KOPT-K1 (cell line): ENCODE measurements around the gene USB1.

Experiments
- H3K27ac ChIP-seq: fragments of 200-600 bp; sonication (generic); 2 replicates; pipeline ENCODE4 v1.5.1; 2016; ENCODE audit warnings: antibody characterized with exemption, mild to moderate bottlenecking, low read depth, low read length; ENCODE audit not compliant: poor library complexity, severe bottlenecking
- H3K36me3 ChIP-seq: fragments of 200-600 bp; sonication (generic); 2 replicates; pipeline ENCODE4 v1.5.1; 2017; ENCODE audit warnings: antibody characterized with exemption, mild to moderate bottlenecking, low read length, moderate library complexity; ENCODE audit not compliant: insufficient read depth
- H3K9me3 ChIP-seq: fragments of 200-600 bp; sonication (generic); 2 replicates; pipeline ENCODE4 v1.5.1; 2017; ENCODE audit warnings: antibody characterized with exemption, low read length, mild to moderate bottlenecking; ENCODE audit not compliant: insufficient read depth, poor library complexity, severe bottlenecking

Gene USB1

GRCh38 chr16:58013201-58013956, 12.2 kb downstream of the USB1 start:
- Histone ChIP-seq H3K36me3 (peaks cover 59% of the 10 kb centered on the region), H3K9me3 (no peaks in the 10 kb centered on the region), H3K27ac (no peak overlapping the region)

GRCh38 chr16:58016840-58017446, 15.7 kb downstream of the USB1 start:
- Histone ChIP-seq H3K9me3 (no peaks in the 10 kb centered on the region), H3K36me3 (peaks cover 51% of the 10 kb centered on the region), H3K27ac (no peak overlapping the region)

- no peak overlapping the region for H3K27ac ChIP-seq
- peaks cover 39% of the 10 kb centered on the region; the same call in 1 of the 2 replicates for H3K36me3 ChIP-seq
- H3K9me3 ChIP-seq: no peaks in the 10 kb centered on the region
Measured at GRCh38 chr16:58018803-58019202, 17.6 kb downstream of the USB1 start.

GRCh38 chr16:58019866-58020538, 18.8 kb downstream of the USB1 start:
- Histone ChIP-seq H3K27ac (no peak overlapping the region), H3K36me3 (peaks cover 39% of the 10 kb centered on the region; the same call in 1 of the 2 replicates), H3K9me3 (no peaks in the 10 kb centered on the region)

- no peaks in the 10 kb centered on the region for H3K9me3 ChIP-seq
- no peak overlapping the region for H3K27ac ChIP-seq
- H3K36me3 ChIP-seq: peaks cover 38% of the 10 kb centered on the region; the same call in 1 of the 2 replicates
Measured at GRCh38 chr16:58020628-58021521, 19.7 kb downstream of the USB1 start.

- Histone ChIP-seq H3K9me3 (no peaks in the 10 kb centered on the region), H3K36me3 (peaks cover 33% of the 10 kb centered on the region; the same call in 1 of the 2 replicates), H3K27ac (no peak overlapping the region)
Measured at GRCh38 chr16:58021661-58022551, 20.7 kb downstream of the USB1 start.

- H3K36me3 ChIP-seq: peaks cover 25% of the 10 kb centered on the region; the same call in 1 of the 2 replicates
- H3K9me3 ChIP-seq: no peaks in the 10 kb centered on the region
- no peak overlapping the region for H3K27ac ChIP-seq
Measured at GRCh38 chr16:58022601-58023371, 21.6 kb downstream of the USB1 start.

- H3K9me3 ChIP-seq: no peaks in the 10 kb centered on the region
- no peak overlapping the region for H3K27ac ChIP-seq
- peaks cover 7% of the 10 kb centered on the region; the same call in 1 of the 2 replicates for H3K36me3 ChIP-seq
Measured at GRCh38 chr16:58024486-58025350, 23.5 kb downstream of the USB1 start.

- H3K27ac ChIP-seq: no peak within 1 kb of the TSS
Measured at GRCh38 chr16:58025351-58026138, 24.3 kb downstream of the USB1 start, which contains the start of gene MMP15. MMP15 (plus strand) TSS chr16:58025754; CDS start chr16:58026351, 597 bp downstream.

GRCh38 chr16:58026139-58026704, 25.0 kb downstream of the USB1 start:
- H3K27ac ChIP-seq: no peak overlapping the region

More at GRCh38 chr16:58025351-58026138, 24.3 kb downstream of the USB1 start, which contains the start of gene MMP15:
- Histone ChIP-seq H3K9me3 (no peaks in the 10 kb centered on the region), H3K36me3 (peaks cover 7% of the 10 kb centered on the region; the same call in 1 of the 2 replicates)

GRCh38 chr16:58026705-58027160, 25.5 kb downstream of the USB1 start:
- H3K27ac ChIP-seq: no peak overlapping the region
- no peaks in the 10 kb centered on the region for H3K9me3 ChIP-seq
- no peaks in the 10 kb centered on the region for H3K36me3 ChIP-seq

More at GRCh38 chr16:58026139-58026704, 25.0 kb downstream of the USB1 start:
- Histone ChIP-seq H3K36me3 (peaks cover under 1% of the 10 kb centered on the region; the same call in 1 of the 2 replicates), H3K9me3 (no peaks in the 10 kb centered on the region)
